Measurements from ENCODE around the gene EIF4E3. TPM values are rescaled to one million over a fixed set of nuclear protein-coding genes. Genes with fewer than 3 reads are reported as not detected.

The EIF4E3 gene
- total and polyA plus RNA-seq, 10 of the 15 experiments (the other 5 are each of a cell fraction or from before 2014, with no cell fraction given): 0.05 to 0.38 (median 0.16) TPM; not detected in 1

- H3K4me1 ChIP-seq (ENCODE audit: control insufficient read depth, insufficient read depth, low read length): no peaks in the 10 kb centered on the region
- peaks cover 0 to 6% of the 10 kb centered on the region in 2 experiments; a peak in 2 of 4 replicates for H3K27me3 ChIP-seq (replicated peaks in 1 of 2; ENCODE audit: control insufficient read depth in 2 of 2, insufficient read depth in 2 of 2, low read length in 1 of 2)
- H3K4me3 ChIP-seq: no peak overlapping the region
- ChIA-PET CTCF (interaction anchor here (0.7 kb wide), 1 partner anchor 175 kb away, joined by 3 read pairs; no protein-coding TSS in a partner anchor), POLR2A (no interaction called here), RAD21 (ENCODE audit: unreplicated experiment) (no interaction called here), SMC1A (ENCODE audit: uncharacterized antibody, unreplicated experiment) (interaction anchor here (1.2 kb wide), 1 partner anchor 10 kb away, joined by 3 read pairs; no protein-coding TSS in a partner anchor)
- no peak overlapping the region for H3K27ac ChIP-seq (ENCODE audit: control insufficient read depth, insufficient read depth)
- H4K20me1 ChIP-seq (ENCODE audit: control insufficient read depth, insufficient read depth): no peaks in the 10 kb centered on the region
- in situ Hi-C loops (cut with MboI): no loop called here
- no peak overlapping the region for H2AFZ ChIP-seq (ENCODE audit: control insufficient read depth, low read depth, low read length)
- no TSS peak for BruUV-seq (replicated peaks)
- no peak for ATAC-seq
- no peak for FAIRE-seq
- no peak overlapping the region for H3K9ac ChIP-seq (ENCODE audit: control insufficient read depth, insufficient read depth, low read length)
- H3K4me2 ChIP-seq (ENCODE audit: control insufficient read depth, insufficient read depth): no peak overlapping the region
- no peak for DNase-seq (ENCODE audit: low read depth, low spot score)
- no peak for TF ChIP-seq IRF3 (IDR thresholded peaks at IDR 0.05)
- no peak for TF ChIP-seq MEF2A (IDR thresholded peaks at IDR 0.05; ENCODE audit: insufficient read depth, low read depth, low read length)
- TF ChIP-seq CBFB (IDR thresholded peaks at IDR 0.05; ENCODE audit: low read depth): no peak
- TF ChIP-seq GABPA (IDR thresholded peaks at IDR 0.05; ENCODE audit: low read depth): no peak
- no peak for TF ChIP-seq STAT1 (conservative IDR thresholded peaks at IDR 0.05)
- TF ChIP-seq SIX5 (IDR thresholded peaks at IDR 0.05; ENCODE audit: low read depth, low read length, severe bottlenecking): no peak
- TF ChIP-seq NR2C1 (IDR thresholded peaks at IDR 0.05): no peak
- TF ChIP-seq IRF4 (IDR thresholded peaks at IDR 0.05; ENCODE audit: low read depth, low read length): no peak
- TF ChIP-seq TAF1 (IDR thresholded peaks at IDR 0.05; ENCODE audit: borderline replicate concordance, low read depth, low read length): no peak
- no peak for TF ChIP-seq EGR1 (IDR thresholded peaks at IDR 0.05; ENCODE audit: borderline replicate concordance in 1 of 2, low read depth in 2 of 2, low read length in 2 of 2)
- TF ChIP-seq KLF5 (IDR thresholded peaks at IDR 0.05; ENCODE audit: partially characterized antibody): no peak
- no peak for TF ChIP-seq ESRRA (IDR thresholded peaks at IDR 0.05; ENCODE audit: low read length)
- H3K9me3 ChIP-seq (replicated peaks; ENCODE audit: control insufficient read depth, insufficient read depth, low read length): no peaks in the 10 kb centered on the region
- WGBS (ENCODE audit: insufficient coverage, insufficient replicate concordance, low lambda C conversion rate, missing lambda C conversion rate): 3% methylated on average over 3 of the region's 3 CpGs
- H3K36me3 ChIP-seq (ENCODE audit: control insufficient read depth in 2 of 2, insufficient read depth in 2 of 2, low read length in 1 of 2): no peaks in the 10 kb centered on the region
- no peaks in the 10 kb centered on the region for H3K79me2 ChIP-seq (ENCODE audit: control insufficient read depth, insufficient read depth, low read length)
- intact Hi-C loops (cut with micrococcal nuclease; ENCODE audit: unreplicated experiment): no loop called here
Observed at GRCh38 chr3:71701251-71701762, 23.9 kb downstream of the EIF4E3 start.

Measured in GM12878 (cell line).